IgD-negative memory B cell (primary cell): ENCODE measurements around the gene MED29. TPM values are rescaled to one million over a fixed set of nuclear protein-coding genes. Genes with fewer than 3 reads are reported as not detected.
A peak's percentile ranks its signal among the peaks of the same experiment; 100 is the strongest.

ENCODE experiments used
- H3K27ac Mint-ChIP-seq, 3 donors: one replicate each; pipeline ENCODE4 v1.8.0; 2020 to 2022; ENCODE audit warnings: mild to moderate bottlenecking in 3 of 3, mixed read lengths in 3 of 3, moderate library complexity in 1 of 3
- H3K27me3 Mint-ChIP-seq: one replicate; pipeline ENCODE4 v1.8.0; 2021; ENCODE audit warnings: mixed read lengths
- H3K36me3 Mint-ChIP-seq: one replicate; pipeline ENCODE4 v1.8.0; 2020; ENCODE audit warnings: mild to moderate bottlenecking, mixed read lengths
- H3K4me1 Mint-ChIP-seq, 3 donors: one replicate each; pipeline ENCODE4 v1.8.0; 2020 to 2022; ENCODE audit warnings: mixed read lengths in 3 of 3, mild to moderate bottlenecking in 1 of 3
- H3K4me3 Mint-ChIP-seq, 4 donors: one replicate each; pipeline ENCODE4 v1.8.0; 2020 to 2022; ENCODE audit warnings: mild to moderate bottlenecking in 4 of 4, mixed read lengths in 4 of 4, moderate library complexity in 3 of 4
- H3K9me3 Mint-ChIP-seq, 3 donors: one replicate each; pipeline ENCODE4 v1.8.0; 2020 to 2021; ENCODE audit warnings: mixed read lengths in 3 of 3, mild to moderate bottlenecking in 1 of 3
- polyA plus RNA-seq: library from polyadenylated mRNA; unstranded; fragments of 300-500 nt; fragmentation: Illumina TruSeq; gene quantifications from one replicate; pipeline ENCODE4 v1.2.3, GENCODE V29; 2021

Gene MED29
- polyA plus RNA-seq, 1 donor from 2014 or later = 68.7 TPM

DNA sequence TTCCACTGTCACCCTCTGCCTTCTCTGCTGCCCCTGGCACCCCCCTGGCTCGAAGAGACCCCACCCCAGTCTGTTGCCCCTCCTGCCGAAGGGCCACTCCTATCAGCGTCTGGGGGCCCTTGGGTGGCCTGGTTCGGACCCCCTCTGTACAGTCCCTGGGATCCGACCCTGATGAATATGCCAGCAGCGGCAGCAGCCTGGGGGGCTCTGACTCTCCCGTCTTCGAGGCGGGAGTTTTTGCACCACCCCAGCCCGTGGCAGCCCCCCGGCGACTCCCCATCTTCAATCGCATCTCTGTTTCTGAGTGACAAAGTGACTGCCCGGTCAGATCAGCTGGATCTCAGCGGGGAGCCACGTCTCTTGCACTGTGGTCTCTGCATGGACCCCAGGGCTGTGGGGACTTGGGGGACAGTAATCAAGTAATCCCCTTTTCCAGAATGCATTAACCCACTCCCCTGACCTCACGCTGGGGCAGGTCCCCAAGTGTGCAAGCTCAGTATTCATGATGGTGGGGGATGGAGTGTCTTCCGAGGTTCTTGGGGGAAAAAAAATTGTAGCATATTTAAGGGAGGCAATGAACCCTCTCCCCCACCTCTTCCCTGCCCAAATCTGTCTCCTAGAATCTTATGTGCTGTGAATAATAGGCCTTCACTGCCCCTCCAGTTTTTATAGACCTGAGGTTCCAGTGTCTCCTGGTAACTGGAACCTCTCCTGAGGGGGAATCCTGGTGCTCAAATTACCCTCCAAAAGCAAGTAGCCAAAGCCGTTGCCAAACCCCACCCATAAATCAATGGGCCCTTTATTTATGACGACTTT, 17.4 kb downstream of the MED29 start:
- Mint-ChIP-seq H3K4me3 (peak overlapping the region; percentile 95 to 99 (median 96)), H3K4me1 (peaks cover 29 to 35% (median 29%) of the 10 kb centered on the region in 3 donors), H3K27me3 (peaks cover 2% of the 10 kb centered on the region), H3K27ac (peak overlapping the region; percentile 99 to 100 (median 100)), H3K9me3 (peaks cover 0 to 2% (median 0%) of the 10 kb centered on the region in 3 donors), H3K36me3 (peaks cover 19% of the 10 kb centered on the region)

DNA sequence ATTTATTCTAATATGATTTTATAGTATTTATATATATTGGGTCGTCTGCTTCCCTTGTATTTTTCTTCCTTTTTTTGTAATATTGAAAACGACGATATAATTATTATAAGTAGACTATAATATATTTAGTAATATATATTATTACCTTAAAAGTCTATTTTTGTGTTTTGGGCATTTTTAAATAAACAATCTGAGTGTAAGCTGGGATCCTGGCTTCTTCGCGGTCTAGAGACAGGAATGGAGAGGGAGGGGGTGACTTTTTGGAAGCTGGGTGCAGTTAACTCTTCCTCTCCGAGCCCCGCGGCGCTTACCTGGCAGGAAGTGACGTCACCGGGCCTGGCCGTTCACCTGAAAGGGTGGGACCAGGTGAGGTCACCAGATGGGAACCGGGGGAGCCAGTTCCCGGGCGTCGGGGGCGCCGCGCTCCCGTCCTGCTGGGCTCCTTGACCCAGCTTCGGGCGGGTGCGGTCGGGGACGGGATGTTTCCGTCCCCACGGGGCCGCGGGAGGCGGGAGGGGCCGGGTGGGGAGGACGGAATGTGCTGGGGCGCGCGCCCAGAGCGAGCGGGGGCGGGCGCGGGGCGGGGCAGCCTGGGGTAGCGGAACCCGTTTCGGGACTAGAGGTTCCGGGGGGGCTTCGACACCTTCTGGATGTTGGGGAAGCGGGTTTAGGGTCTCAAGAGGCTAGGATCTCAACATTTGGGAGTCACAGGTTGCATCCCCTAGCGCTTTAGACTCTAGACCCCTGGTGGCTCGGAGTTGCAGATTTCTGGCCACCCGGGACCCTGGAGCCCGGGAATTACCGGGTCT, 18.2 kb downstream of the MED29 start:
- H3K27me3 Mint-ChIP-seq = peaks cover 2% of the 10 kb centered on the region
- peaks cover 26 to 33% (median 32%) of the 10 kb centered on the region in 3 donors for H3K4me1 Mint-ChIP-seq
- H3K4me3 Mint-ChIP-seq = peak overlapping the region; percentile 96 to 99 (median 97)
- peaks cover 19% of the 10 kb centered on the region for H3K36me3 Mint-ChIP-seq
- peaks cover 0 to 2% (median 0%) of the 10 kb centered on the region in 3 donors for H3K9me3 Mint-ChIP-seq
- H3K27ac Mint-ChIP-seq = peak overlapping the region; percentile 100

DNA sequence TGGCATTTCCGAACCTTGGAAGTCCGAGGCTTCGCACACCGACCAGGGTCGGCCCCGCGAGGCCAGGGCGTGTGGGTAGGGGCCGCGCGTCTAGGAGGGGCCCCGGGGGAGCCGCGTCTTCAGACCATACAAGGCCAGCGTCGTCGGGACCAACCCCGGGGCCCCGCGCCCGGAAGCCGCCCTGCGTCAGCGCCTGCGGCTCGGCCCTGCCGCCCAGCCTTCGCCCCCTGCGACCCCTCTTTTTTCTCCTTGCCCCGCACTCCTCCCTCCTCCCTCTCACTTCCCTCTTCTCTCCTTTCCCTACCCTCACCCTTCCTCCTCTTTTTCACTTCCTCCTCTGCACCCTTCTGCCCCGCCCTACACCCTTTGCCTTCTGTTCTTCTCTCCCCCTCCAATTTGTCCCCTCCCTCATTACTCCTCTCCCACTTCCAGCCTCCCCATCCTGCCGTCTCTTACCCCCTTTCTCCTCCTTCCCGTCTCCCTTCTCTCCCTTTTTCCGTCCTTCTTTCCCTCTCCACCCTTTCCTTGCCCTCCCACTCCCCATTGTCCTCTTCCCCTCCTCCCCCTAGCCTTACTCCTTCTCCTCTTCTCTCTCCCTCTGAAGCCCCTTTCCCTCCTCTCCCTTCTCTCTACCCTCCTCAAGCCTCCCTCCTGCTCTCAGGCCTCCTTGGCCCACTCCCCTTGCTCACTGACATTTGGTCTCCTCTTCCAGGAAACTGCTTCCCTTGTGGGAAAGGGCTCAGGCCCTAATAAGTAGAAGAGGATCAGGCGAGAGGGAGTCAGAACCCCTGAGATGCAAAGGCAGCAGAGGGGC, 19.0 kb downstream of the MED29 start:
- peaks cover 26 to 30% (median 29%) of the 10 kb centered on the region in 3 donors for H3K4me1 Mint-ChIP-seq
- H3K27me3 Mint-ChIP-seq = peaks cover 2% of the 10 kb centered on the region
- H3K4me3 Mint-ChIP-seq = peak overlapping the region; percentile 94 to 97 (median 96)
- H3K36me3 Mint-ChIP-seq = peaks cover 19% of the 10 kb centered on the region
- H3K9me3 Mint-ChIP-seq = peaks cover 0 to 2% (median 0%) of the 10 kb centered on the region in 3 donors
- peak overlapping the region; percentile 100 for H3K27ac Mint-ChIP-seq

DNA sequence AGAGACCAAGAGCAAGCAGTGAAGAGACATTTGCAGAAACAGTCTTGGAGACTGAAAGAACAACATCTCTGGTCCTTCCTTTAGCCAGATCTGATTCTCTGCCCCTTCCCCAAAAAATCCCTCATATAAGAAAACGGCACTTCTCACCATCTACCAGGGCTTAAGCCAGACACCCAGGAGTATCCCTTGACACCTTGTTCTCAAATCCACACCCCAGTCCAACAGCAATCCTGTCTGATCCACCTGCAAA, 19.6 kb downstream of the MED29 start:
- Mint-ChIP-seq H3K9me3 (peaks cover 0 to 2% (median 0%) of the 10 kb centered on the region in 3 donors), H3K4me1 (peaks cover 23 to 27% (median 26%) of the 10 kb centered on the region in 3 donors), H3K27me3 (peaks cover 2% of the 10 kb centered on the region), H3K27ac (peak overlapping the region; percentile 100), H3K36me3 (peaks cover 19% of the 10 kb centered on the region), H3K4me3 (peak overlapping the region; percentile 94 to 97 (median 96))

DNA sequence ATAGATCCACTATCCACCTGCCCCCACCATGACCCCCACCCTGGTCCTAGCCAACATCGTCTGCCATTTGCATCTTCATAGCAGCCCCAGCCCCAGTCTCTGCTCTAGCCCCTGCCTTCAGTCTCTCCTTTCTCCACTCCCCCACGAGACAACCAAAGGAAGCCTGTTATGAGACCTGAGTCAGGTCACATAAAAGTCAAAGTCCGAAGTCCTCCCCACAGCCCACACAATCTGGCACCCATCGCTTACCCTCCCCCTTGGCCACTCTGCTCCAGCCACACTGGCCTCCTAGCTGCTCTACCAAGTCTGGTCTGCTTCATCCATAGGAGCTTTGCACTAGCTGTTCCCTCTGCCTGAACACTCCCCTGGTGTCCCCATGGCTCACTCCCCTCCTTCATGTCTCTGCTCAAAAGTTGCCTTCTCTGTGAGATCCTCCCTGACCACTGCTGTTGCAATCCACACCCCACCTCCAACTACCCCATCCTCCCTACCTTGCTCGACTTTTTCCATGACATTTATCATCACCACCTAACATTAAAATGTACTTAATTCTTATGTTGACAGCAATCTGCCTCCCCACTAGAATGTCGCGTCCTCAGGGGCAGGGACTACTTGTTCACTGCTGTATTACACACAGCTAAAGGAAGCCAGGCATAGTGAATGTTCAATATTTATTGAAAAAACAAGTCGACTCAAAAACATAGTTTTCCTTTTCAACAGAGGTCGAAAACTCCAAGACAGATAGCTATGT, 20.1 kb downstream of the MED29 start:
- Mint-ChIP-seq H3K36me3 (peaks cover 19% of the 10 kb centered on the region), H3K27ac (peak overlapping the region; percentile 100), H3K4me3 (peak overlapping the region; percentile 94 to 97 (median 96)), H3K4me1 (peaks cover 23 to 25% (median 24%) of the 10 kb centered on the region in 3 donors), H3K27me3 (peaks cover 2% of the 10 kb centered on the region), H3K9me3 (peaks cover 0 to 2% (median 0%) of the 10 kb centered on the region in 3 donors)

DNA sequence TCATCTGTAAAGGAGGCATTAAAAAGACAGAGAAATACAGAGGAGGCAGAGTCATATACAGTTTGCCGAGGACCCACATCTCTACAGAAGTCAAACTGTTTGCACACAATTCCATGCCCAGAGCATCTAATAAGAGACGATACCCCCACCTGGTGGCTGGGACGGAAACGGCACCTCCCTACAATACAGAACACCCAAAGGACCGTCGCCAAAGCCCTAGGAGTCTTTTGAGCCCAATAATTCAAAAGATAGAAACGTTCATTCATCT, 20.6 kb downstream of the MED29 start:
- H3K9me3 Mint-ChIP-seq = peaks cover 0 to 2% (median 0%) of the 10 kb centered on the region in 3 donors
- peak overlapping the region; percentile 100 for H3K27ac Mint-ChIP-seq
- H3K36me3 Mint-ChIP-seq = peaks cover 19% of the 10 kb centered on the region
- H3K4me3 Mint-ChIP-seq = peak overlapping the region; percentile 94 to 97 (median 96)
- H3K27me3 Mint-ChIP-seq = peaks cover 2% of the 10 kb centered on the region
- H3K4me1 Mint-ChIP-seq = peaks cover 23 to 25% (median 23%) of the 10 kb centered on the region in 3 donors

DNA sequence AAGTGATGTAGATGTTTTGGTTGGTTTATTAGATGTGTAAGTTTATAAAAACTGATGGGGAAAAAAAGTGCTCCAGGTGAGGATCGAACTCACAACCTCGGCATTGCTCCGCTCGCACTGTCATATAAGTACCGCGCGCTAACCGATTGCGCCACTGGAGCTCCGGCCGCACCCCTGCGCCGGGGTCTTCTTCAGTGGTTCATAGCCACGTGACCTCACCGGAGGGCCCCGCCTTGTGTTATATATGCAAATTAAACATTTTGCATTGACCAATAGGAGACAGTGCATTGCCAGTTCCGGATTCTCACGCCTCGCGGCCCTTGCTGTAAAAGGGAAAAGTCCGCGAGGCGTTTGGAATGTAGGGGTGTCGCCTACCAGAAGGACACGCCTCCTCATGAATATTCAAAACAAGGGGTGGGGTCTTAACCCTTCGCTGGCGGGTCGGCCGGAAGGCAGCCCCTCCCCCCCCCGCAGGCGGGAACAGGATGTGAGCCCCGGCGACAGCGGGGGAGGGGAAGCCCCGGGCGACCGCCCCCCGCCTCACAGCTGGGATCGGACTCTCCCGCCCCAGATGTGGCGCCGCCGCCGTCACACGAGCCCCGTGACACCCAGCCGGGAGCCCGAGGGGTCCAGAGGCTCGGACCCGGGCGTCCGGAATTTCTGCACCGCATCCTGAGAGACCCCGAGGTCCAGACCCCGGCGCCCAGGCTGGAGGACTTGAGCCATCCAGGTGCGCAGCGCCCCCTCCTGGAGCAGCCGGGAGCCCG, 21.1 kb downstream of the MED29 start, which contains the start of gene PLEKHG2:
Gene PLEKHG2, plus strand, starts transcription at position 570 of the 767 bp plus-strand sequence. CDS start 1,418 bp downstream, outside the sequence.
- Mint-ChIP-seq H3K4me1 (peaks cover 23 to 25% (median 24%) of the 10 kb centered on the region in 3 donors), H3K27me3 (peaks cover 2% of the 10 kb centered on the region), H3K36me3 (peaks cover 15% of the 10 kb centered on the region), H3K9me3 (peaks cover 0 to 2% (median 0%) of the 10 kb centered on the region in 3 donors), H3K27ac (peak within 1 kb of the TSS; percentile 100), H3K4me3 (peak within 1 kb of the TSS; percentile 94 to 97 (median 96))

DNA sequence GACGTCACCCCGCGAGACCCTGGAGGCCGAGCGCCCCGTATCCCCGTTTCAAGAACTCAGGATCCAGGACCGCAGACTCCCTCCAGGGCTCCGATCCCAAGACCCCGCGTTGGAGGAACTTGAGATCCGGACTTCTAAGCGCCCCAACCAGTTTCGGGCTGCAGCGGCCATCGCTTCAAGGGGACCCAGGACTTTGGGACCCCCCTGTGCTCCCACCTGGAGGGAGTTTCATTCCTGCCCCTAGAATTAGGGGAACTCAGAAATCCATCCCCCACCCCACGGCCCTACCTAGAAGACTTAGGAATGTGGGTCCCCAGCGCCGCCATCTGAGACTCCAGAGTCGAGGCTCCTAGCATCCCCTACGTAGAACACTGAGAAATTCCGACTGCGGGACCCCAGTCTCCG, 21.7 kb downstream of the MED29 start:
- Mint-ChIP-seq H3K4me3 (peak overlapping the region; percentile 94 to 97 (median 96)), H3K36me3 (peaks cover 14% of the 10 kb centered on the region), H3K27ac (peak overlapping the region; percentile 100), H3K9me3 (peaks cover 0 to 2% (median 0%) of the 10 kb centered on the region in 3 donors), H3K4me1 (peaks cover 23 to 26% (median 25%) of the 10 kb centered on the region in 3 donors), H3K27me3 (peaks cover 2% of the 10 kb centered on the region)

DNA sequence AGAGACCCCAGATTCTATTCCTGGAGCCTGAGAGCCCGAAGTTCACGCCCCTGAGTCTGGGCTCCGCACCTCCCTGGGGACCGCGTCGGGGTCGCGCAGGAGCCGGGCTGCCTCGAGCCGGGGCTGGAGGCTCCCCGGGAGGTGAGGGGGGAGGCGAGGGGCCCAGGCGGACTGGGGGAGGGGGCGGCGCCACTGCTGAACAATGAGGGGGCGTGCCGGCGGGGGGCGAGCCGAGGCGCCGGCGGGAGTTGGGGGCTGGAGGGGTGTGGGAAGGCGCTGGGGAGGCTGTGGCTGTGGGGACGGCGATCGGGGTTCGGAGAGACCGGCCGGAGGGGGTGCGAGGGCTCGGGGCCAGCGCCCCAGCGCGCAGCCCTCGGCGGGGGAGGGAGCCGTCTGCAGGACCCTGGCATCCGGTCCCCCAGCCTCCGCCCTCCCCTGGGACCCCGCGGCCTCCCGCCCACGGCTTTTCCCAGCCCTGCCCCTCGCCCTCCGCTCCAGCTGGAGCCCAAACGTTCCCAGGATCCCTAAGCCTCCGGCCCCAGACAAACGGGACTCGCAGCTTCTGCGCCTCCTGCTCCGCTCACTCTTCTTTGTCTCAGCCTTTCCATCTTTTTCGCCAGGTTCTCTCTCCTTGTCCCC, 22.2 kb downstream of the MED29 start:
- Mint-ChIP-seq H3K27ac (peak overlapping the region; percentile 100), H3K36me3 (peaks cover 10% of the 10 kb centered on the region), H3K27me3 (peaks cover 2% of the 10 kb centered on the region), H3K4me1 (peaks cover 23 to 26% (median 25%) of the 10 kb centered on the region in 3 donors), H3K9me3 (peaks cover 0 to 2% (median 0%) of the 10 kb centered on the region in 3 donors), H3K4me3 (peak overlapping the region; percentile 94 to 97 (median 96))

DNA sequence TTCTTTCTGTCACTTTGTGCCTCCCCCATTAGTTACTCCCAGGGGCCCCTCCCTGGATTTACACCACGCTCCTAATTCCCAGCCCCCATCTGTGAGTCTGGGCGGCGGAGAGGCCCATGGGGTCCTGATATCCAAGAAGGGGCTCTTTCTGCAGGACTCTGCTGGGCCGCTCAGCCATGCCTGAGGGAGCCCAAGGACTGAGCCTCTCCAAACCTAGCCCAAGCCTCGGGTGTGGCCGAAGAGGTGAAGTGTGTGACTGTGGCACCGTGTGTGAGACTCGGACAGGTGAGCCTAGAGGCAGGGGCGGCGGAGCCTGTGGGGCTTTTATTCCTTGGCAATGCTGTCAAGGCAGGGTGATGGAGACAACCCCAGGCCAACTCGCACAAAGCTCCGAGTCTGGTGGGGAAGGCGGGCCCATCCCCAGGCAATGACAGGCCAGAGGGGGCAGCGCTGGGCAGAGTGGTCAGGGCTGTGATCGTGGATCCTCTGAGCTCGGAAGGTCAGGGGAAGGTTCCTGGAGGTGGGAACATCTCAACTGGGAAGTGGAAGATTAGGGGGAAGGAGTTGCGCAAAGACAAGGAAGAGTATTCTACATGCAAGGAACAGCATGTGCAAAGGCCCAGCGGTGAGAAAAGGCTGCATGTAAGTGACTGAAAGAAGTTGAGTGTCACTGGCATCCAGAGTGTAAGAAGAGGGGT, 22.9 kb downstream of the MED29 start:
- peak overlapping the region; percentile 80 to 100 (median 95) for H3K27ac Mint-ChIP-seq
- peak overlapping the region; percentile 81 to 94 (median 85) for H3K4me3 Mint-ChIP-seq
- H3K36me3 Mint-ChIP-seq = peaks cover 4% of the 10 kb centered on the region
- peaks cover 23 to 25% (median 24%) of the 10 kb centered on the region in 3 donors for H3K4me1 Mint-ChIP-seq
- H3K27me3 Mint-ChIP-seq = peaks cover 2% of the 10 kb centered on the region
- peaks cover 0 to 2% (median 0%) of the 10 kb centered on the region in 3 donors for H3K9me3 Mint-ChIP-seq

DNA sequence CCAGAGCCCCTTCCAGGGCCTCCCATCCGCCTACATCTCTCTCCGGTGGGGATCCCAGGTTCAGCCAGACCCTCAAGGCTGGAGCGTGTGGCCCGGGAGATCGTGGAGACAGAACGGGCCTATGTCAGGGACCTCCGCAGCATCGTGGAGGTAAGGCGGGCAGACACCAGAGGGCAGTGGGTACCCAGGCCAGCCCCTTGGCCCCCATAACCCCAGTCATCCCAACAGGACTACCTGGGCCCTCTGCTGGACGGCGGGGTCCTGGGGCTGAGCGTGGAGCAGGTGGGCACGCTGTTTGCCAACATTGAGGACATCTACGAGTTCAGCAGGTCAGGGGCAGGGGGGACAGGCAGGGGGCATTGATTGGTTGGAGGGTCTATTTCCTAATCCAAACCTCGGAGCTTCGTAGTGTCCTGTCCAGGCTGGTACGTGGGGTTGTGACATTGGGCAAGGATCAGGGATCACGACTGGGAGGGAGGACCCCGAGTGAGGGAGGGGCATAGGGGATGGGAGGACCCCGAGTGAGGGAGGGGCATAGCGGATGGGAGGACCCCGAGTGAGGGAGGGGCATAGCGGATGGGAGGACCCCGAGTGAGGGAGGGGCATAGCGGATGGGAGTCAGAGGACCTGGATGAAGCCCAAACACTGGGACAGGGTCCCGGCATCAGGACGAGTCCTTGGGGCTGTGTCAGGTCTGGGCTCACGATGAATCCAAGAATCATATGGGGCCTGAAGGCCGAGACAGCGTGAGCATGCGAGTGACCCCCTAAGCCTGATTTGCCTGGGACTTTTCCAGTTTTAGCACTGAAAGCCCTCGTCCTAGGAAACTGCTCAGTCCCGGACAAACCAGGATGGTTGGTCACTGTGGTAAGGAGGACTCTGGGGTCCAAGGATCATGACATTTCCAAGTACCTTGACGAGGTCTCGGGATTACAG, 24.2 kb downstream of the MED29 start:
- Mint-ChIP-seq H3K4me3 (peak overlapping the region in 3 of 4 donors; percentile 35 to 83 (median 46)), H3K27ac (peak overlapping the region in 2 of 3 donors; percentile 74 to 95), H3K4me1 (peaks cover 22 to 24% (median 23%) of the 10 kb centered on the region in 3 donors), H3K27me3 (peaks cover 2% of the 10 kb centered on the region), H3K36me3 (peaks cover 4% of the 10 kb centered on the region), H3K9me3 (peaks cover 0 to 2% (median 0%) of the 10 kb centered on the region in 3 donors)
